Measurements from ENCODE around the gene GZMH. TPM values are rescaled to one million over a fixed set of nuclear protein-coding genes. Genes with fewer than 3 reads are reported as not detected.
"Not testable (repeated sequence)": the region's sequence is repeated elsewhere in the genome, so short reads cannot be mapped to it uniquely, and the experiment has no call there.

Gene GZMH, protein sequence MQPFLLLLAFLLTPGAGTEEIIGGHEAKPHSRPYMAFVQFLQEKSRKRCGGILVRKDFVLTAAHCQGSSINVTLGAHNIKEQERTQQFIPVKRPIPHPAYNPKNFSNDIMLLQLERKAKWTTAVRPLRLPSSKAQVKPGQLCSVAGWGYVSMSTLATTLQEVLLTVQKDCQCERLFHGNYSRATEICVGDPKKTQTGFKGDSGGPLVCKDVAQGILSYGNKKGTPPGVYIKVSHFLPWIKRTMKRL
- total RNA-seq (2021; ENCODE audit: unreplicated experiment): not detected
- not detected for polyA plus RNA-seq (2012; ENCODE audit: insufficient read length)
- not detected for Bru-seq, nascent RNA
- not detected for BruChase-seq, experiment 1, labeled RNA remaining after a 2-hour chase
- BruChase-seq, experiment 2, labeled RNA remaining after a 6-hour chase: not detected
- long read RNA-seq: 0 reads

DNA sequence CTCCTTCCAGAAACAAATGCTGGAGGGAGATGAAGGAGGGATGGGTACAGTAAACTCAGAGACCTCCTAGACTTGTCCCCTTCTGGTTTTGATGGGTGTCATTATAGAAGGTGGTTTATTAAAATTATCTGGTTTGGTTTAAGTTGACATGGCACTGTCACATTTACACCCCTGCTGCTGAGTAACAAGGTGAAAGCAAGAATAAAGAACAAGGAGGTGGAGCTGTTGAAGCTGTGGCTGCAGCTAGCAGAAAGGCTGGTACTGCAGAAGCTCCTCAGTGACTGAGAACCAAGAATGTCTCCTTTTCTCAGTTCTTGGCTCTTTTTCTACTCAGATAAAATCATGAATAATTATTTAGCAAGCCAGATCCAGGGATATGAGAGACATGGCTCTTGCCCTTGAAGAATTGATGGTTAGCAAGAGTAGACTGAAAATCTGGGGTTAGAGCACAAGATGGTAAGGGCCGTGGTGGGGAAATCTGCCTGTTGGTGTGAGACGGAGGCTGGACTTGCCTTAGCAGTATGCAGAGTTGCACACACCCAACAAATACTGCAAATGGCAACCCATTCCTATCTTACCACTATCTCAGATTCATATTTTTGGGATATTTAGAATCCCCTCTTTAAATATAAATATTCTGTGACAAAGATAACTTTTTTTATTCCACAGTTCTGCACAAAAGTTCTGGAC is at the start of gene GZMH:
GZMH (minus strand) TSS at position 31 of the 690 bp plus-strand sequence. CDS start 72 bp downstream, outside the sequence.
- Histone ChIP-seq H3K36me3 (ENCODE audit: control insufficient read depth, insufficient read depth, low read length) (no peaks in the 10 kb centered on the region), H3K4me1 (ENCODE audit: control insufficient read depth, insufficient read depth, low read length) (no peaks in the 10 kb centered on the region), H3K27ac (ENCODE audit: low read length) (no peak within 1 kb of the TSS), H3K27me3 (ENCODE audit: control insufficient read depth, insufficient read depth, low read length) (no peaks in the 10 kb centered on the region), H3K9me3 (ENCODE audit: control insufficient read depth, insufficient read depth, low read depth, low read length) (no peaks in the 10 kb centered on the region), H3K4me3 (ENCODE audit: low read depth in 2 of 2, low read length in 2 of 2) (no peak within 1 kb of the TSS)
- in situ Hi-C loops (cut with HindIII; ENCODE audit: low pct_unique_long_range_greater_than_20kb, low sequenced_read_pairs): no loop called here
- ChIA-PET CTCF (no interaction called here), POLR2A (no interaction called here)
- TF ChIP-seq SIN3A (IDR thresholded peaks at IDR 0.05; ENCODE audit: borderline replicate concordance, insufficient read depth, low read depth, low read length): no peak
- TF ChIP-seq TCF7L2 (IDR thresholded peaks at IDR 0.05; ENCODE audit: low read depth, low read length): no peak
- TF ChIP-seq, protein P1, sequence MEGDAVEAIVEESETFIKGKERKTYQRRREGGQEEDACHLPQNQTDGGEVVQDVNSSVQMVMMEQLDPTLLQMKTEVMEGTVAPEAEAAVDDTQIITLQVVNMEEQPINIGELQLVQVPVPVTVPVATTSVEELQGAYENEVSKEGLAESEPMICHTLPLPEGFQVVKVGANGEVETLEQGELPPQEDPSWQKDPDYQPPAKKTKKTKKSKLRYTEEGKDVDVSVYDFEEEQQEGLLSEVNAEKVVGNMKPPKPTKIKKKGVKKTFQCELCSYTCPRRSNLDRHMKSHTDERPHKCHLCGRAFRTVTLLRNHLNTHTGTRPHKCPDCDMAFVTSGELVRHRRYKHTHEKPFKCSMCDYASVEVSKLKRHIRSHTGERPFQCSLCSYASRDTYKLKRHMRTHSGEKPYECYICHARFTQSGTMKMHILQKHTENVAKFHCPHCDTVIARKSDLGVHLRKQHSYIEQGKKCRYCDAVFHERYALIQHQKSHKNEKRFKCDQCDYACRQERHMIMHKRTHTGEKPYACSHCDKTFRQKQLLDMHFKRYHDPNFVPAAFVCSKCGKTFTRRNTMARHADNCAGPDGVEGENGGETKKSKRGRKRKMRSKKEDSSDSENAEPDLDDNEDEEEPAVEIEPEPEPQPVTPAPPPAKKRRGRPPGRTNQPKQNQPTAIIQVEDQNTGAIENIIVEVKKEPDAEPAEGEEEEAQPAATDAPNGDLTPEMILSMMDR (IDR thresholded peaks at IDR 0.05): no peak
- TF ChIP-seq, protein P2, sequence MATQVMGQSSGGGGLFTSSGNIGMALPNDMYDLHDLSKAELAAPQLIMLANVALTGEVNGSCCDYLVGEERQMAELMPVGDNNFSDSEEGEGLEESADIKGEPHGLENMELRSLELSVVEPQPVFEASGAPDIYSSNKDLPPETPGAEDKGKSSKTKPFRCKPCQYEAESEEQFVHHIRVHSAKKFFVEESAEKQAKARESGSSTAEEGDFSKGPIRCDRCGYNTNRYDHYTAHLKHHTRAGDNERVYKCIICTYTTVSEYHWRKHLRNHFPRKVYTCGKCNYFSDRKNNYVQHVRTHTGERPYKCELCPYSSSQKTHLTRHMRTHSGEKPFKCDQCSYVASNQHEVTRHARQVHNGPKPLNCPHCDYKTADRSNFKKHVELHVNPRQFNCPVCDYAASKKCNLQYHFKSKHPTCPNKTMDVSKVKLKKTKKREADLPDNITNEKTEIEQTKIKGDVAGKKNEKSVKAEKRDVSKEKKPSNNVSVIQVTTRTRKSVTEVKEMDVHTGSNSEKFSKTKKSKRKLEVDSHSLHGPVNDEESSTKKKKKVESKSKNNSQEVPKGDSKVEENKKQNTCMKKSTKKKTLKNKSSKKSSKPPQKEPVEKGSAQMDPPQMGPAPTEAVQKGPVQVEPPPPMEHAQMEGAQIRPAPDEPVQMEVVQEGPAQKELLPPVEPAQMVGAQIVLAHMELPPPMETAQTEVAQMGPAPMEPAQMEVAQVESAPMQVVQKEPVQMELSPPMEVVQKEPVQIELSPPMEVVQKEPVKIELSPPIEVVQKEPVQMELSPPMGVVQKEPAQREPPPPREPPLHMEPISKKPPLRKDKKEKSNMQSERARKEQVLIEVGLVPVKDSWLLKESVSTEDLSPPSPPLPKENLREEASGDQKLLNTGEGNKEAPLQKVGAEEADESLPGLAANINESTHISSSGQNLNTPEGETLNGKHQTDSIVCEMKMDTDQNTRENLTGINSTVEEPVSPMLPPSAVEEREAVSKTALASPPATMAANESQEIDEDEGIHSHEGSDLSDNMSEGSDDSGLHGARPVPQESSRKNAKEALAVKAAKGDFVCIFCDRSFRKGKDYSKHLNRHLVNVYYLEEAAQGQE (IDR thresholded peaks at IDR 0.05; ENCODE audit: insufficient read depth in 1 of 2, low read depth in 2 of 2, low read length in 1 of 2): no peak
- no peak for TF ChIP-seq POLR2AphosphoS5 (IDR thresholded peaks at IDR 0.05; ENCODE audit: low read depth, low read length)
- DNase-seq (ENCODE audit: low read depth, low spot score) (no peak), ATAC-seq (no peak)
- BruUV-seq (replicated peaks): no TSS peak
- intact Hi-C loops (cut with micrococcal nuclease; ENCODE audit: unreplicated experiment): no loop called here

DNA sequence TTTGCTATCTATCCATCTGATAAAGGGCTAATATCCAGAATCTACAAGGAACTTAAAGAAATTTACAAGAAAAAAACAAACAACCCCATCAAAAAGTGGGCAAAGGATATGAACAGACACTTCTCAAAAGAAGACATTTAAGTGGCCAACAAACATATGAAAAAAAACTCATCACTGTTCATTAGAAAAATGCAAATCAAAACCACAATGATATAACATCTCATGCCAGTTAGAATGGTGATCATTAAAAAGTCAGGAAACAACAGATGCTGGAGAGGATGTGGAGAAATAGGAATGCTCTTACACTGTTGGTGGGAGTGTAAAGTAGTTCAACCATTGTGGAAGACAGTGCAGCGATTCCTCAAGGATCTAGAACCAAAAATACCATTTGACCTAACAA is 38.9 kb upstream of the GZMH start:
- CTCF ChIA-PET: not testable (repeated sequence)

DNA sequence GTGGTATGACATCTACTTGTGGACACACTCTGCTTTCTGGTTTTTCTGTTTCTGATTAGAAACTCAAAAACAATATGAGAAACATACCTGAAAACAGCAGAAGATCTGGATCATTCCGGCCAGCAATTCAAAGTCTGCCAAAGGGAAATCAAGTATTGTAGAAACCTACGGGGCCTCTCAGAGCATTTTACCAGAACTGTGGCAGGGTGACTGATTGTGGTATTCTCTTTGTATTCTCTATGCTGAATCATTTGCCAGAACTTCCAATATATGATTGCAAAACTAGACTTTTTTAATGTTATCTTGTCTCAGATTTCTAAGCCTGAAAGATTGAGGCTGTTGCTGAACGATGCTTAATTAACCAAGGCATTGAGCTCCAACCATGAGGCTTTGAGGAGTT is 30.4 kb upstream of the GZMH start:
- Histone ChIP-seq H3K9me3 (ENCODE audit: control insufficient read depth, insufficient read depth, low read depth, low read length) (no peaks in the 10 kb centered on the region), H3K4me3 (ENCODE audit: low read depth in 2 of 2, low read length in 2 of 2) (no peak overlapping the region), H3K4me1 (ENCODE audit: control insufficient read depth, insufficient read depth, low read length) (no peaks in the 10 kb centered on the region), H3K36me3 (ENCODE audit: control insufficient read depth, insufficient read depth, low read length) (no peaks in the 10 kb centered on the region), H3K27me3 (ENCODE audit: control insufficient read depth, insufficient read depth, low read length) (no peaks in the 10 kb centered on the region), H3K27ac (ENCODE audit: low read length) (no peak overlapping the region)
- POLR2A ChIA-PET: no interaction called here
- intact Hi-C loops (cut with micrococcal nuclease; ENCODE audit: unreplicated experiment): no loop called here
- TF ChIP-seq TCF7L2 (IDR thresholded peaks at IDR 0.05; ENCODE audit: low read depth, low read length): no peak
- no peak for TF ChIP-seq SIN3A (IDR thresholded peaks at IDR 0.05; ENCODE audit: borderline replicate concordance, insufficient read depth, low read depth, low read length)
- TF ChIP-seq, protein P1 (IDR thresholded peaks at IDR 0.05): no peak
- TF ChIP-seq, protein P2 (IDR thresholded peaks at IDR 0.05; ENCODE audit: insufficient read depth in 1 of 2, low read depth in 2 of 2, low read length in 1 of 2): no peak
- TF ChIP-seq POLR2AphosphoS5 (IDR thresholded peaks at IDR 0.05; ENCODE audit: low read depth, low read length): no peak
- DNase-seq (ENCODE audit: low read depth, low spot score) (no peak), ATAC-seq (no peak)
- CTCF ChIA-PET: no interaction called here
- in situ Hi-C loops (cut with HindIII; ENCODE audit: low pct_unique_long_range_greater_than_20kb, low sequenced_read_pairs): no loop called here
- no TSS peak for BruUV-seq (replicated peaks)

More for the DNA sequence above, 38.9 kb upstream of the GZMH start:
- ATAC-seq; H3K4me1 ChIP-seq (ENCODE audit: control insufficient read depth, insufficient read depth, low read length); H3K4me3 ChIP-seq (ENCODE audit: low read depth in 2 of 2, low read length in 2 of 2); in situ Hi-C loops (cut with HindIII; ENCODE audit: low pct_unique_long_range_greater_than_20kb, low sequenced_read_pairs); H3K27me3 ChIP-seq (ENCODE audit: control insufficient read depth, insufficient read depth, low read length); H3K27ac ChIP-seq (ENCODE audit: low read length); POLR2A ChIA-PET; DNase-seq (ENCODE audit: low read depth, low spot score); H3K36me3 ChIP-seq (ENCODE audit: control insufficient read depth, insufficient read depth, low read length); BruUV-seq (replicated peaks); intact Hi-C loops (cut with micrococcal nuclease; ENCODE audit: unreplicated experiment); H3K9me3 ChIP-seq (ENCODE audit: control insufficient read depth, insufficient read depth, low read depth, low read length): not testable (repeated sequence)

All from Panc1 (cell line).